Spleen (tissue), 11 donors: Measurements from ENCODE around the gene ETV6. TPM values are rescaled to one million over a fixed set of nuclear protein-coding genes. Genes with fewer than 3 reads are reported as not detected.

Experiments used
- DNase-seq: peaks from one replicate; pipeline ENCODE4 v3.0.0-alpha.2; 2020
- H3K27ac ChIP-seq, 8 donors: fragments of 200-600 bp; sonication (generic) in 7 of 8; 1 replicate in 4 of 8; 2 replicates in 4 of 8; pipeline versions ENCODE4 v1.5.0 to v1.8.0; 2016 to 2021; ENCODE audit warnings: inconsistent platforms in 4 of 8, mild to moderate bottlenecking in 4 of 8, moderate library complexity in 1 of 8
- H3K27me3 ChIP-seq, 7 donors: fragments of 200-600 bp; sonication (generic) in 6 of 7; replicated peaks in 1 of 7; 1 replicate in 4 of 7; 2 replicates in 3 of 7; pipeline versions ENCODE4 v1.5.0 to v1.8.0; 2016 to 2021; ENCODE audit warnings: inconsistent platforms in 3 of 7, mild to moderate bottlenecking in 1 of 7
- H3K36me3 ChIP-seq, 6 donors: fragments of 200-600 bp; sonication (generic) in 5 of 6; 1 replicate in 4 of 6; 2 replicates in 2 of 6; pipeline versions ENCODE4 v1.5.0 to v1.8.0; 2016 to 2021; ENCODE audit warnings: inconsistent platforms in 2 of 6
- H3K4me1 ChIP-seq, 6 donors: fragments of 200-600 bp; sonication (generic) in 5 of 6; 1 replicate in 3 of 6; 2 replicates in 3 of 6; pipeline versions ENCODE4 v1.5.0 to v1.8.0; 2016 to 2021; ENCODE audit warnings: inconsistent platforms in 3 of 6
- H3K4me3 ChIP-seq, 8 donors: fragments of 200-600 bp; sonication (generic) in 7 of 8; 1 replicate in 4 of 8; 2 replicates in 4 of 8; pipeline versions ENCODE4 v1.5.0 to v1.8.0; 2016 to 2021; ENCODE audit warnings: inconsistent platforms in 4 of 8, mild to moderate bottlenecking in 4 of 8, moderate library complexity in 2 of 8
- H3K9me3 ChIP-seq, 8 donors: fragments of 200-600 bp; sonication (generic) in 7 of 8; 1 replicate in 4 of 8; 2 replicates in 4 of 8; pipeline versions ENCODE4 v1.5.0 to v1.8.0; 2016 to 2021; ENCODE audit warnings: inconsistent platforms in 4 of 8
- POLR2A ChIP-seq, 3 donors: fragments of 450-650 bp; IDR thresholded peaks; one replicate each; pipeline ENCODE4 v1.5.1; 2017; ENCODE audit warnings: antibody characterized with exemption in 3 of 3, mild to moderate bottlenecking in 1 of 3
- POLR2AphosphoS5 ChIP-seq, 3 donors: sonication (generic); formaldehyde crosslinking; IDR thresholded peaks; one replicate each; pipeline ENCODE4 v1.5.1; 2017; ENCODE audit warnings: antibody characterized with exemption in 3 of 3
- WGBS, 5 donors: extraction: QIAGEN DNeasy Blood & Tissue Kit in 3 of 5; methylation state at CpG; one replicate each; pipeline versions ENCODE4 v1.1.5 to v1.1.7; 2013 to 2018; 5-methylcytosine and 5-hydroxymethylcytosine counted together
- intact Hi-C: fragments of 100-400 bp; cut with DNase I; formaldehyde crosslinking; loops from one replicate; pipeline ENCODE4 v1.15.0; 2023; ENCODE audit warnings: low total_unique reads
- polyA plus RNA-seq, 3 donors: library from polyadenylated mRNA; stranded (reverse); fragments of 200-250 nt; gene quantifications; one replicate each; pipeline ENCODE4 v1.2.1, GENCODE V29; 2013
- total RNA-seq, 7 donors: library from RNA; depleted of rRNA in 3 of 7; stranded (reverse); fragments of >200 nt in 3 of 7; fragmentation: NEBNext Ultra II Directional in 4 of 7; extraction: Animal tissue kit (Norgen Biotek cat#: 25700) in 4 of 7; gene quantifications; one replicate each; pipeline versions ENCODE4 v1.1.0 to v1.2.1, GENCODE V29; 2016 to 2021
- TF ChIP-seq, protein P1 (sequence below), 11 experiments: fragments of 200-600 bp in 7 of 11; fragments of 450-650 bp in 4 of 11; sonication (generic) in 4 of 11; IDR thresholded peaks in 8 of 11; conservative IDR thresholded peaks in 3 of 11; 1 replicate in 7 of 11; 2 replicates in 4 of 11; pipeline versions ENCODE4 v1.4.0 to v1.8.0; 2016 to 2021; ENCODE audit warnings: antibody characterized with exemption in 11 of 11, inconsistent platforms in 4 of 11, mild to moderate bottlenecking in 1 of 11
- donor health status: healthy with polysubstance abuse.
- donor health status: DM: no; HTN: no; CAD: no; lungs with moderate emphysema.
- donor health status: DM: no; HTN: no; CAD: no.
- donor health status: Bipolar disorder and iron deficiency.
- donor health status: healthy.
- donor health status: DM: no; HTN: no; CAD: no.
- donor health status: DM: yes; HTN: yes; CAD: no.

The ETV6 gene
- total and polyA plus RNA-seq, 10 donors: 7.2 to 116 (median 57.8) TPM

DNA sequence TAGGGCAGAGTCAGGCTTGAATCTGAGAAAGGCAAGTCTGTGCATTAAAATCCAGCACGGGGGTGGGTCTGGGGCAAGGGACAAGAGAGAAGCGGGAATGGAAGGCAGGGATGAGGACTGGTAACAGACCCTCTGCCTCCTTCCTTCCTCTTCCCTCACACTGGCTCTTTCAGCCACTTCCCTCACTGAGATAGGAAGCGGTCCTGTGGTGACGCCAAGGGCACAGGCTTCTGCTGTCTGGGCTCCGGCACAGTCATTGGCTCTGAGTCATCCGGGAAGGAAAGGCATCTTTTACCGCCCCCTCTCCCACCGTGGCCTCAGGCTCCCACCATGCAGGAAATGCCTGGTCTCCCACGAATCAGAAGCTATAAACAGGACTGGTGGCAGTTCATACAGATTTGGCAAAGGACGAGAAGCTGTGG, 70.2 kb downstream of the ETV6 start:
- peak; percentile 88 for DNase-seq
- Histone ChIP-seq H3K27me3 (no peaks in the 10 kb centered on the region), H3K9me3 (no peaks in the 10 kb centered on the region), H3K27ac (peak overlapping the region in 7 of 8 donors; percentile 14 to 68 (median 41)), H3K4me3 (no peak overlapping the region), H3K36me3 (peaks cover 0 to 14% (median 0%) of the 10 kb centered on the region in 6 donors), H3K4me1 (peaks cover 21 to 99% (median 70%) of the 10 kb centered on the region in 6 donors)
- TF ChIP-seq POLR2A (IDR thresholded peaks at IDR 0.05) (no peak), POLR2AphosphoS5 (IDR thresholded peaks at IDR 0.05) (peak; percentile 33 to 79 (median 73))
- TF ChIP-seq, protein P1, sequence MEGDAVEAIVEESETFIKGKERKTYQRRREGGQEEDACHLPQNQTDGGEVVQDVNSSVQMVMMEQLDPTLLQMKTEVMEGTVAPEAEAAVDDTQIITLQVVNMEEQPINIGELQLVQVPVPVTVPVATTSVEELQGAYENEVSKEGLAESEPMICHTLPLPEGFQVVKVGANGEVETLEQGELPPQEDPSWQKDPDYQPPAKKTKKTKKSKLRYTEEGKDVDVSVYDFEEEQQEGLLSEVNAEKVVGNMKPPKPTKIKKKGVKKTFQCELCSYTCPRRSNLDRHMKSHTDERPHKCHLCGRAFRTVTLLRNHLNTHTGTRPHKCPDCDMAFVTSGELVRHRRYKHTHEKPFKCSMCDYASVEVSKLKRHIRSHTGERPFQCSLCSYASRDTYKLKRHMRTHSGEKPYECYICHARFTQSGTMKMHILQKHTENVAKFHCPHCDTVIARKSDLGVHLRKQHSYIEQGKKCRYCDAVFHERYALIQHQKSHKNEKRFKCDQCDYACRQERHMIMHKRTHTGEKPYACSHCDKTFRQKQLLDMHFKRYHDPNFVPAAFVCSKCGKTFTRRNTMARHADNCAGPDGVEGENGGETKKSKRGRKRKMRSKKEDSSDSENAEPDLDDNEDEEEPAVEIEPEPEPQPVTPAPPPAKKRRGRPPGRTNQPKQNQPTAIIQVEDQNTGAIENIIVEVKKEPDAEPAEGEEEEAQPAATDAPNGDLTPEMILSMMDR (IDR thresholded peaks at IDR 0.05 in 8 of 11, conservative IDR thresholded peaks at IDR 0.05 in 3 of 11): no peak
- intact Hi-C loops: no loop called here
- WGBS, 5 donors: 14 to 25% (median 20%) methylated on average over 10 of the region's 10 CpGs

DNA sequence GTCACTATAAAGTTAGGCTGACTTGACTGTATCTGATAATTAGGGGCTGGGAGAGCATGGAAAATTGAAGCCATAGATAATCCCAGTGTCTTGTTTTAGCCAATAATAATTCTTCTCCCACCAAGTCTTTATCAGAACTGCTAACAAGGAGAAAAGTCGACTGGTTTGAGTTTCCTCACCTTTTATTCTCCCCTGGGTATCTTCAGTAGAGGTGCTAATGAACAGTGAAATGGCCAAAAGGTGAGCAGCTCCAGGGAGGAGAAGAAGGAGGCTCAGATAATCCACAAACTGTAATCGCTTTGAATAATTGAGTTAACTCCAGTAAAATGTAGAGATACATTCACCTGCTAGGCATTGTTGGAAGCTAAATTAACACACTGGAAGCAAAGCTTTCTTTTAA, 72.6 kb downstream of the ETV6 start:
- WGBS, 5 donors: 66 to 78% (median 76%) methylated on average over 2 of the region's 2 CpGs
- peak overlapping the region in 1 of 8 donors; percentile 6 for H3K27ac ChIP-seq
- H3K9me3 ChIP-seq: no peaks in the 10 kb centered on the region
- peaks cover 0 to 5% (median 0%) of the 10 kb centered on the region in 6 donors for H3K36me3 ChIP-seq
- H3K27me3 ChIP-seq: no peaks in the 10 kb centered on the region
- H3K4me1 ChIP-seq: peaks cover 25 to 99% (median 79%) of the 10 kb centered on the region in 6 donors
- no peak overlapping the region for H3K4me3 ChIP-seq
- no peak for DNase-seq
- intact Hi-C loops: no loop called here
- TF ChIP-seq POLR2AphosphoS5 (IDR thresholded peaks at IDR 0.05): no peak
- no peak for TF ChIP-seq POLR2A (IDR thresholded peaks at IDR 0.05)
- TF ChIP-seq, protein P1 (IDR thresholded peaks at IDR 0.05 in 8 of 11, conservative IDR thresholded peaks at IDR 0.05 in 3 of 11): no peak

DNA sequence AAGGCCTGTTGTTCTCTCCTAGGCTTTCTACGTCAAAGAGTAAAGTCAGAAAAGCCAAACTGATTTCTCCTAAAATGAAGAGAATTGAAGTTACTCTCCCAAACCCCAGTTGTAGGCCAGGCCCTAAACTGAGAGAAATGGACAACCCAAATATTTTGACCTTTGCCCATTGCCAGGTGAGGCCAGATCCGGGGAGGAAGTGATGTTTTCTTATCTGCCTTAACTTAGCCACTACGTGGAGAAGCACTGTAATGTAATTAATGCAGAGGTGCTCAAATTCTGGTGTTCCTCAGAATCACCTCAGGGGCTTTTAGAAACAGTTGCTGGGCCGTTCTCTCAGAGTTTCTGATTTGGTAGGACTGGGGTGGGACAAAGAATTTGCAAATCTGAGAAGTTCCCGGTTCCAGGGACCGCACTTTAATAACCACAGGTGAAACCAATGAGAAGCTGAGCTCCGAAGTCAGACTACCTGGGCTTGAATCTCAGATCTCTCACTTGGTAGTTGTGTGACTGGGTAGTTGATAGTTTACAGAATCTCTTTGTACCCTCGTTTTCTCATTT, 73.2 kb downstream of the ETV6 start:
- no peak overlapping the region for H3K4me3 ChIP-seq
- 71 to 84% (median 76%) methylated on average over 8 of the region's 8 CpGs for WGBS, 5 donors
- no peaks in the 10 kb centered on the region for H3K9me3 ChIP-seq
- no peaks in the 10 kb centered on the region for H3K27me3 ChIP-seq
- TF ChIP-seq, protein P1 (IDR thresholded peaks at IDR 0.05 in 8 of 11, conservative IDR thresholded peaks at IDR 0.05 in 3 of 11): no peak
- TF ChIP-seq POLR2A (IDR thresholded peaks at IDR 0.05) (no peak), POLR2AphosphoS5 (IDR thresholded peaks at IDR 0.05) (no peak)
- peak overlapping the region in 1 of 8 donors; percentile 6 for H3K27ac ChIP-seq
- peaks cover 25 to 99% (median 80%) of the 10 kb centered on the region in 6 donors for H3K4me1 ChIP-seq
- H3K36me3 ChIP-seq: peaks cover 0 to under 1% (median 0%) of the 10 kb centered on the region in 6 donors
- intact Hi-C loops: no loop called here
- DNase-seq: no peak

DNA sequence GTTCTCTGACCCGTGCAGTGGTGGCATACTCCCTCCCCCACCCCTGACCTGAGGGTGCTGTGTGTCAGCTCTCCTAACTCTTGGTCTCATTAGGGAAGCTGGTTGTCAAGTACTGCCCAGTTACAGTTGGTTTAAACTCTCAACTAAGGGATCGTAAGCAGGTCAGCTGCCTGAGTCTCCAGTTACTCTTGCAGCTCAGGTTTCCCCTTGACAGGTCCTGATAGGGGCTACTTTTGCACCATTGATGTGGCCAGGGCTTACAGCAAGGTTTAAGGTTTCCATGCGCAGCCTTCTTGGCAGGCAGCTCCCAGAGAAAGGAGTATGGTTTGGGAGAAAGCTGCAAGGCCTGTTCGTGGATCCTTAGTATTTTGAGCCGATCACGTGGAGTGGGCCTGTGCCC, 74.5 kb downstream of the ETV6 start:
- no peak for TF ChIP-seq POLR2A (IDR thresholded peaks at IDR 0.05)
- TF ChIP-seq POLR2AphosphoS5 (IDR thresholded peaks at IDR 0.05): no peak
- TF ChIP-seq, protein P1 (IDR thresholded peaks at IDR 0.05 in 8 of 11, conservative IDR thresholded peaks at IDR 0.05 in 3 of 11): no peak
- intact Hi-C loops: no loop called here
- no peaks in the 10 kb centered on the region for H3K9me3 ChIP-seq
- DNase-seq: no peak
- peak overlapping the region in 4 of 8 donors; percentile 3 to 80 (median 40) for H3K27ac ChIP-seq
- no peaks in the 10 kb centered on the region for H3K27me3 ChIP-seq
- H3K4me1 ChIP-seq: peaks cover 34 to 99% (median 85%) of the 10 kb centered on the region in 6 donors
- H3K36me3 ChIP-seq: no peaks in the 10 kb centered on the region
- H3K4me3 ChIP-seq: no peak overlapping the region
- 52 to 83% (median 63%) methylated on average over 5 to 6 of the region's 6 CpGs for WGBS, 5 donors
